ENCODE results near the gene ZBTB18. TPM values are rescaled to one million over a fixed set of nuclear protein-coding genes. Genes with fewer than 3 reads are reported as not detected.

ZBTB18 gene
- total RNA-seq, 1 experiment from 2014 or later, result 1.8 TPM

- 0 out of 2 replicates have a peak, but pooled peaks have one; percentile 14 for TF ChIP-seq EZH2phosphoT487 (IDR thresholded peaks at IDR 0.05; ENCODE audit: borderline replicate concordance)
- TF ChIP-seq SRF (IDR thresholded peaks at IDR 0.05; ENCODE audit: low read depth), result no peak
- BruUV-seq (replicated peaks), result no TSS peak
- Histone ChIP-seq H3K36me3 (ENCODE audit: control insufficient read depth in 1 of 2, insufficient read depth in 2 of 2, low read length in 2 of 2) (no peaks in the 10 kb centered on the region), H3K9me3 (ENCODE audit: control insufficient read depth in 1 of 2, insufficient read depth in 1 of 2, low read depth in 1 of 2, low read length in 2 of 2) (no peaks in the 10 kb centered on the region), H3K9me2 (ENCODE audit: insufficient read depth) (no peaks in the 10 kb centered on the region), H2AFZ (ENCODE audit: low read depth, low read length, poor library complexity, severe bottlenecking) (no peak overlapping the region), H3K27ac (ENCODE audit: low read depth, low read length) (no peak overlapping the region), H4K20me1 (ENCODE audit: insufficient read depth) (no peaks in the 10 kb centered on the region), H3K79me2 (ENCODE audit: insufficient read depth, low read length) (no peaks in the 10 kb centered on the region), H3K4me3 (replicated peaks in 1 of 2; ENCODE audit: low read depth in 1 of 2, low read length in 2 of 2) (no peak overlapping the region), H3K4me1 (ENCODE audit: control insufficient read depth in 1 of 2, insufficient read depth in 2 of 2, low read length in 2 of 2) (no peaks in the 10 kb centered on the region), H3K27me3 (ENCODE audit: insufficient read depth, low read length) (peaks cover 78% of the 10 kb centered on the region), H3K9ac (ENCODE audit: low read length) (no peak overlapping the region), H3K4me2 (ENCODE audit: low read length) (no peak overlapping the region)
- POLR2A ChIA-PET, result no interaction called here
- RAD21 ChIA-PET (ENCODE audit: low non-redundant PET in 1 of 2, low total read pairs in 2 of 2, uncharacterized antibody in 2 of 2, unreplicated experiment in 2 of 2), result no interaction called here
- intact Hi-C loops (cut with micrococcal nuclease), result no loop called here
- ATAC-seq, result no peak; the same call in 1 of the 2 replicates
- no peak for DNase-seq (ENCODE audit: low read depth, low spot score)
- CTCF ChIA-PET, result no interaction called here
Measured at GRCh38 chr1:244092964-244093638, 42.0 kb downstream of the ZBTB18 start.

- no TSS peak for BruUV-seq (replicated peaks)
- Histone ChIP-seq H3K9me3 (ENCODE audit: control insufficient read depth in 1 of 2, insufficient read depth in 1 of 2, low read depth in 1 of 2, low read length in 2 of 2) (no peaks in the 10 kb centered on the region), H3K4me1 (ENCODE audit: control insufficient read depth in 1 of 2, insufficient read depth in 2 of 2, low read length in 2 of 2) (no peaks in the 10 kb centered on the region), H3K4me2 (ENCODE audit: low read length) (no peak overlapping the region), H3K9me2 (ENCODE audit: insufficient read depth) (no peaks in the 10 kb centered on the region), H3K36me3 (ENCODE audit: control insufficient read depth in 1 of 2, insufficient read depth in 2 of 2, low read length in 2 of 2) (no peaks in the 10 kb centered on the region), H4K20me1 (ENCODE audit: insufficient read depth) (no peaks in the 10 kb centered on the region), H3K4me3 (replicated peaks in 1 of 2; ENCODE audit: low read depth in 1 of 2, low read length in 2 of 2) (no peak overlapping the region), H3K9ac (ENCODE audit: low read length) (no peak overlapping the region), H3K79me2 (ENCODE audit: insufficient read depth, low read length) (no peaks in the 10 kb centered on the region), H3K27ac (ENCODE audit: low read depth, low read length) (no peak overlapping the region), H3K27me3 (ENCODE audit: insufficient read depth, low read length) (peaks cover 79% of the 10 kb centered on the region), H2AFZ (ENCODE audit: low read depth, low read length, poor library complexity, severe bottlenecking) (no peak overlapping the region)
- ATAC-seq (no peak), DNase-seq (ENCODE audit: low read depth, low spot score) (no peak)
- RAD21 ChIA-PET (ENCODE audit: low non-redundant PET in 1 of 2, low total read pairs in 2 of 2, uncharacterized antibody in 2 of 2, unreplicated experiment in 2 of 2), result no interaction called here
- TF ChIP-seq EGR1 (IDR thresholded peaks at IDR 0.05; ENCODE audit: low read depth) (no peak), YY1 (IDR thresholded peaks at IDR 0.05; ENCODE audit: extremely low read depth, insufficient replicate concordance, low read depth, low read length) (no peak), SRF (IDR thresholded peaks at IDR 0.05; ENCODE audit: low read depth) (no peak), EZH2 (IDR thresholded peaks at IDR 0.05) (no peak), CEBPB (IDR thresholded peaks at IDR 0.05; ENCODE audit: low read depth) (no peak), ZFX (IDR thresholded peaks at IDR 0.05) (no peak), TCF7L2 (IDR thresholded peaks at IDR 0.05; ENCODE audit: borderline replicate concordance, extremely low read depth, insufficient read depth, insufficient read length) (no peak), ELF1 (IDR thresholded peaks at IDR 0.05; ENCODE audit: borderline replicate concordance, low read depth) (no peak), POLR2AphosphoS5 (IDR thresholded peaks at IDR 0.05; ENCODE audit: low read depth, low read length) (no peak), RAD21 (IDR thresholded peaks at IDR 0.05; ENCODE audit: low read depth) (no peak), POLR2A (IDR thresholded peaks at IDR 0.05; ENCODE audit: borderline replicate concordance, extremely low read depth, insufficient read depth, insufficient read length) (no peak), ZBTB33 (IDR thresholded peaks at IDR 0.05; ENCODE audit: extremely low read depth, insufficient replicate concordance, low read length) (no peak), EZH2phosphoT487 (IDR thresholded peaks at IDR 0.05; ENCODE audit: borderline replicate concordance) (no peak)
- TF ChIP-seq, protein P1, sequence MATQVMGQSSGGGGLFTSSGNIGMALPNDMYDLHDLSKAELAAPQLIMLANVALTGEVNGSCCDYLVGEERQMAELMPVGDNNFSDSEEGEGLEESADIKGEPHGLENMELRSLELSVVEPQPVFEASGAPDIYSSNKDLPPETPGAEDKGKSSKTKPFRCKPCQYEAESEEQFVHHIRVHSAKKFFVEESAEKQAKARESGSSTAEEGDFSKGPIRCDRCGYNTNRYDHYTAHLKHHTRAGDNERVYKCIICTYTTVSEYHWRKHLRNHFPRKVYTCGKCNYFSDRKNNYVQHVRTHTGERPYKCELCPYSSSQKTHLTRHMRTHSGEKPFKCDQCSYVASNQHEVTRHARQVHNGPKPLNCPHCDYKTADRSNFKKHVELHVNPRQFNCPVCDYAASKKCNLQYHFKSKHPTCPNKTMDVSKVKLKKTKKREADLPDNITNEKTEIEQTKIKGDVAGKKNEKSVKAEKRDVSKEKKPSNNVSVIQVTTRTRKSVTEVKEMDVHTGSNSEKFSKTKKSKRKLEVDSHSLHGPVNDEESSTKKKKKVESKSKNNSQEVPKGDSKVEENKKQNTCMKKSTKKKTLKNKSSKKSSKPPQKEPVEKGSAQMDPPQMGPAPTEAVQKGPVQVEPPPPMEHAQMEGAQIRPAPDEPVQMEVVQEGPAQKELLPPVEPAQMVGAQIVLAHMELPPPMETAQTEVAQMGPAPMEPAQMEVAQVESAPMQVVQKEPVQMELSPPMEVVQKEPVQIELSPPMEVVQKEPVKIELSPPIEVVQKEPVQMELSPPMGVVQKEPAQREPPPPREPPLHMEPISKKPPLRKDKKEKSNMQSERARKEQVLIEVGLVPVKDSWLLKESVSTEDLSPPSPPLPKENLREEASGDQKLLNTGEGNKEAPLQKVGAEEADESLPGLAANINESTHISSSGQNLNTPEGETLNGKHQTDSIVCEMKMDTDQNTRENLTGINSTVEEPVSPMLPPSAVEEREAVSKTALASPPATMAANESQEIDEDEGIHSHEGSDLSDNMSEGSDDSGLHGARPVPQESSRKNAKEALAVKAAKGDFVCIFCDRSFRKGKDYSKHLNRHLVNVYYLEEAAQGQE (IDR thresholded peaks at IDR 0.05; ENCODE audit: low read depth), result no peak
- POLR2A ChIA-PET, result no interaction called here
- intact Hi-C loops (cut with micrococcal nuclease), result no loop called here
- CTCF ChIA-PET, result no interaction called here
Measured at GRCh38 chr1:244094880-244095528, 43.9 kb downstream of the ZBTB18 start.

All from HCT116 (cell line).